Fibroblast of the aortic adventitia (primary cell): ENCODE measurements around the gene SV2A. TPM values are rescaled to one million over a fixed set of nuclear protein-coding genes. Genes with fewer than 3 reads are reported as not detected.
"Not testable (repeated sequence)": the region's sequence is repeated elsewhere in the genome, so short reads cannot be mapped to it uniquely, and the experiment has no call there.

Experiments used
- DNase-seq: peaks from one replicate; pipeline ENCODE4 v3.0.0-alpha.2; 2010; ENCODE audit warnings: low read depth
- H3K4me3 ChIP-seq: 2 replicates; pipeline ENCODE4 v1.5.1; 2011; ENCODE audit warnings: low read depth, mild to moderate bottlenecking, control low read depth, low read length, moderate library complexity
- total RNA-seq: library from RNA; depleted of rRNA; stranded (reverse); fragments of >200 nt; gene quantifications from 2 replicates; pipeline ENCODE4 v1.2.3, GENCODE V29; 2012; ENCODE audit warnings: low replicate concordance
- TF ChIP-seq, protein P1 (sequence below): IDR thresholded peaks from 2 replicates; pipeline ENCODE4 v1.5.1; 2011; ENCODE audit warnings: mild to moderate bottlenecking, low read length, control low read depth, inconsistent platforms; ENCODE audit not compliant: insufficient read depth

Gene SV2A
- total RNA-seq, 1 donor = 25.0 TPM

DNA sequence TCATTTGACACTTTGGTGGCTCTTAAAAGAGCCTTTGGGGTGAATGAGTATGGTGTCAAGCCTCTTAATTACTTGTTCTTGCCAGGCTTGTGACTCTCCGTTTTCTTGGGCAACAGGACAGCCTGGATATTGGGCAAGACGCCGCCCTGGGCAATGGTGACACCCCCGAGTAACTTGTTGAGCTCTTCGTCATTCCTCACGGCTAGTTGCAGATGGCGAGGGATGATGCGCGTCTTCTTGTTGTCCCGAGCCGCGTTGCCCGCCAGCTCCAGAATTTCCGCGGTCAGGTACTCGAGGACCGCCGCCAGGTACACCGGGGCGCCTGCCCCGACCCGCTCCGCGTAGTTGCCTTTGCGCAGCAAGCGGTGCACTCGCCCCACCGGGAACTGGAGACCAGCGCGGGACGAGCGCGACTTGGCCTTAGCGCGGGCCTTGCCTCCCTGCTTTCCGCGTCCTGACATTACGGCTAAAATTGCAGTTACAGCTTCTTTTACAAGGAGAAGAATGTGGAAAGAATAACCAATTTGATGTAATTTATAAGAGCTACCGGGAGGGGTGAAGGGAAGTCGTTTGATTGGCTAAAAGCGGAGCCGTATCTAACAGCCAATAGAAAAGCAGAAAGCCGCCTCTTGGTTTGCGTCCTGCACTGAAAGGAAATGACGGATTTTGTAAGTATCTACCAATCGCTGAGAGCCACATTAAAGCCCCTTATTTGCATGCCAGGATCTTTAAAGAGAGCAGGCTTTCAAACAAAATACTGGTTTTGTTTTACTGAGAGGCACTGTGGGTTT, 30.0 kb downstream of the SV2A start:
- H3K4me3 ChIP-seq = peak overlapping the region; percentile 78
- TF ChIP-seq, protein P1, sequence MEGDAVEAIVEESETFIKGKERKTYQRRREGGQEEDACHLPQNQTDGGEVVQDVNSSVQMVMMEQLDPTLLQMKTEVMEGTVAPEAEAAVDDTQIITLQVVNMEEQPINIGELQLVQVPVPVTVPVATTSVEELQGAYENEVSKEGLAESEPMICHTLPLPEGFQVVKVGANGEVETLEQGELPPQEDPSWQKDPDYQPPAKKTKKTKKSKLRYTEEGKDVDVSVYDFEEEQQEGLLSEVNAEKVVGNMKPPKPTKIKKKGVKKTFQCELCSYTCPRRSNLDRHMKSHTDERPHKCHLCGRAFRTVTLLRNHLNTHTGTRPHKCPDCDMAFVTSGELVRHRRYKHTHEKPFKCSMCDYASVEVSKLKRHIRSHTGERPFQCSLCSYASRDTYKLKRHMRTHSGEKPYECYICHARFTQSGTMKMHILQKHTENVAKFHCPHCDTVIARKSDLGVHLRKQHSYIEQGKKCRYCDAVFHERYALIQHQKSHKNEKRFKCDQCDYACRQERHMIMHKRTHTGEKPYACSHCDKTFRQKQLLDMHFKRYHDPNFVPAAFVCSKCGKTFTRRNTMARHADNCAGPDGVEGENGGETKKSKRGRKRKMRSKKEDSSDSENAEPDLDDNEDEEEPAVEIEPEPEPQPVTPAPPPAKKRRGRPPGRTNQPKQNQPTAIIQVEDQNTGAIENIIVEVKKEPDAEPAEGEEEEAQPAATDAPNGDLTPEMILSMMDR = no peak
- peak; percentile 99 for DNase-seq

DNA sequence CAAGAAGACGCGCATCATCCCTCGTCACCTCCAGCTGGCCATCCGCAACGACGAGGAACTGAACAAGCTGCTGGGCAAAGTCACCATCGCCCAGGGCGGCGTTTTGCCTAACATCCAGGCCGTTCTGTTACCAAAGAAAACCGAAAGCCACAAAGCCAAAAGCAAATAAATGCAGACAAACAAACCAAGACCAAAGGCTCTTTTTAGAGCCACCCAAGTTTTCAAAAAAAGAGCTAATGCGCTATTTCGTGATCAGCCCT, 30.5 kb downstream of the SV2A start:
- peak overlapping the region; percentile 78 for H3K4me3 ChIP-seq
- not testable (repeated sequence) for DNase-seq

DNA sequence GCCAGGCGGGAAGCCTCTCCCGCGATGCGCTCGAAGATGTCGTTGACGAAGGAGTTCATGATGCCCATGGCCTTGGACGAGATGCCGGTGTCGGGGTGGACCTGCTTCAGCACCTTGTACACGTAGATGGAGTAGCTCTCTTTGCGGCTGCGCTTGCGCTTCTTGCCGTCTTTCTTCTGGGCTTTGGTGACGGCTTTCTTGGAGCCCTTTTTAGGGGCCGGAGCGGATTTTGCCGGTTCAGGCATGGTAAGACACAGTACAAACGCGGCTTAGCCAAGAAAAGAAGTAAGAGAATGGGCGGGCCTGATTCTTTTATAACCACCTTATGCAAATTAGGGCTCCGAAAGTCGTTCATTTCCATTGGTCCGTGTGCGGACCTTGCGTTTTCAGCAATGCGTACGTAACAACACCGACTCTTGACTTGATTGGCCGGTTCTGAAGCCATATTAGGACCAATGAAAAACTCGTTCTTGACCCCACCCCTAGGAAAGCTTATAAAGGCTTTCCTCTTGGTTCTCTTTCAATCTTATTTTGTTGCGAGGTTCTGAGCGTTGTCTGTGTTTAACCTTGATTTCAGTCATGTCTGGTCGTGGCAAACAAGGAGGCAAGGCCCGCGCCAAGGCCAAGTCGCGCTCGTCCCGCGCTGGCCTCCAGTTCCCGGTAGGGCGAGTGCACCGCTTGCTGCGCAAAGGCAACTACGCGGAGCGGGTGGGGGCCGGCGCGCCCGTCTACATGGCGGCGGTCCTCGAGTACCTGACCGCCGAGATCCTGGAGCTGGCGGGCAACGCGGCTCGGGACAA, 31.0 kb downstream of the SV2A start:
- peak overlapping the region; percentile 78 for H3K4me3 ChIP-seq
- TF ChIP-seq, protein P1 = no peak
- DNase-seq = peak; percentile 100

DNA sequence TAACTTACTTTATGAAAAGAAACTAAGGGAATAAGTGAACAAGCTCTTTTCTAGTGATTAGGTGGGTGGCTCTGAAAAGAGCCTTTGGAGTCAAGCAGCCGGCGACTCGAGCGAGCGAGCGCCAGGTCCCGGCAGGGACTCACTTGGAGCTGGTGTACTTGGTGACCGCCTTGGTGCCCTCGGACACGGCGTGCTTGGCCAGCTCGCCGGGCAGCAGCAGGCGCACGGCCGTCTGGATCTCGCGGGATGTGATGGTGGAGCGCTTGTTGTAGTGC, 31.6 kb downstream of the SV2A start:
- peak overlapping the region; percentile 78 for H3K4me3 ChIP-seq
- DNase-seq = peak; percentile 43

DNA sequence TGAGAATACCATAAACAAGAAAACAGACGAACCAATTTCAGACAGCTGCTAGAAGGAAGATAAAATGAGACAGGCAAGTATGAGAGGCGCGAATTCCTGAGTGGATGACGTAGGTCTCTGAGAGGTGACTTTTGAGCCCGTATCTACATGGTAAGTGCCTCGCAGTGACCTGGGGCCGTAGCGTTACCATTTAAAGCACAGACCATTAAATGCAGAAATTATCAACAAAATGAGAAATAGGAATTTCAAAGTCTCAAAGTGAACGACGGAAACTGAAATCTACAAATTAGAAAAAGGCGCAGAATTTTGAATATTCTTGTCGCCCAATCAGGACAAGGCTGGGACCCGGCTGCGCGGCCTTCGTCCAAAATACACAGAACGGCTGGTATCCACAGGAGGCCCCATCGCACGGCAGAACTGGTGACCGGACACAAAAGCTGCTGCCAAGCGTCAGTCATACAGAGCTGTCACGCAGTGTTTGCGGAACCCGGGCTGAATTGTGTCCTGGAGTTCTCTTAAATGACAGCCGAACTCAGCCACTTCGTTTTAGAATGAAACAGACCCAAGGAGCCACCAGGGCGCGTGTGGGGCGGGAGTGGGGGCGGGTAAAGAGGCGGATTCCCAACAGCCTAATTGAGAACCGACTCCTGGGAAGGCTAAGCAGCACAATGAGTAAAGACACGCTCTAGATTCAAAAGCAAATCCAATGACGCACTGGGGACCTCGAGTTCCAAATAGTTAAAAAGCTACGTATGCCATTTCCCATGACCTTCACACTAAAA, 32.1 kb downstream of the SV2A start:
- DNase-seq = peak; percentile 83
- peak overlapping the region; percentile 78 for H3K4me3 ChIP-seq
- TF ChIP-seq, protein P1 = no peak

DNA sequence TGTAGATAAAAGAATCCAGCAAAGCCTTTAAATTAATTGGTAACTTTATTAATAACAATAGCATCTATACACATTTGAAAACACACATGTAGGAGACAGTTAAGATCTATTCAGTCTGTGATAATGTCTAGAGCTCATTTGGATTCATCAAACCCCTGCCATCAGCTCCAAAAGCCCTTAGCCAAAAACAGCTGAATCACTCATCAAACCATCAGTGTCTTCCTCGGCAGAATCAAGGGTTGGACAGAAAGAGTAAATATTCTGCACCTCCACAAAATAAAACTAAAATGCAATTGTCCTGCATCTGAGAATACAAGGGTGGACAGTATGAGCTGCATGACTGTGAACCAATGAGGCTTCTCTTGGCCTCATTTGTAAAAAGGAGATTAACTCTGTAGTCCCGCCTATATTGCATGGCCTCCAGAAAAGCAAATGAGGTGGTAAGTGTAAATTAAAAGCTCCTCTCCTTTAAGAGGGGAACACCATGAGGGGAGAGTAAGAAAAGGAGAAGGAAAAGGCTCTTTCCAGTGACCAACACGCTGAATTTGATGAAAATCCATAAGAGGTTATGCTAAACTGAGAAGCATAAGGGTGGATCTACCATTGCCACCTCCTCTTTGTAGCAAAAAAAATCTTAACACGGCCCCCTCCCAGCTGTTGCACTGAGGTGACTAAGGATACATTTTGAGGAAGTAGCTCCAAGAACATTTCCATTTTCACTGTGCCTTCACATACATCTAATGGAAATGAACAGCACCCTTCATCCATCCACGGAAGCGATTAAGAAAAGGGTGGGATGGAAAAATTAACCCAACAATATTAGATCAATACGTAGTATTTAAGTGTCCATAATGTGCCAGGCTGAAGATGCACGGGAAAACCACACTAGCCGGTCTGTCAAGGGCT, 33.0 kb downstream of the SV2A start:
- TF ChIP-seq, protein P1 = no peak
- peak overlapping the region; percentile 78 for H3K4me3 ChIP-seq
- peak; percentile 34 for DNase-seq

DNA sequence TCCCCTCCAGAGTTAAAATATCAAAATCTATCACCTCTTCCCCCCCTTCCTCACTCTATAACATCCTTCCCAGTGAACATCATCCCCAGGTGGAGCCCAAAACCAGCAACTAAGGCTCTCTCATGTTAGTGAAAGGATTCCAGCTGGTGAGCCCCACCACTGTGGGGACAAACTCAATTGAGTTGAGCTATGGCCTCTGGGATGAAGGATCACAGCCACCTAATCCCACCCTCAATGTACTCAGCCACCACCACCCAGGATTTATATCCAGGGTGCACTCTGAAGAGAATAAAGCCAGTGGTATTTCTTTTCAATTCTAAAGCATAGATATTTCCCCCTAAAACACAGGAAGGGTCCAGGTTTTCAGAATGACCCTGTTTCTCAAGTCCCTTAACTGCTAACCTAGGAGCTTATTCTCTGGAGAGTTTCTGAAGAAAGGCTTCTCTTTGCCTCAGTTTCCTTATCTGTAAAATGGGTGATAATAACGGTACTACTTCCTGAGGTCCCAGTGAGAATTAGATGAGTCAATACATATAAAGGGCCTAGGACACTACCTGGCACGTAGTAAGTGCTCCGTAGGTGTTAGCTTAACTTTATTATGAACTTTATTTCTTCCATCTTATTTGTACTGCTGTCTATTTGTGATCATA, 33.9 kb downstream of the SV2A start:
- no peak for DNase-seq
- H3K4me3 ChIP-seq = no peak overlapping the region
- TF ChIP-seq, protein P1 = no peak
